HepG2 (cell line): ENCODE data around the gene PPM1H. TPM values are rescaled to one million over a fixed set of nuclear protein-coding genes. Genes with fewer than 3 reads are reported as not detected.

Source experiments
- AGO1 ChIP-seq: fragments of 200-400 bp; formaldehyde crosslinking; IDR thresholded peaks from 2 replicates; pipeline ENCODE4 v1.6.1; 2017; ENCODE audit warnings: mild to moderate bottlenecking, low read depth, low read length, moderate library complexity; ENCODE audit not compliant: poor library complexity, severe bottlenecking
- AGO2 ChIP-seq: fragments of 200-400 bp; formaldehyde crosslinking; optimal IDR thresholded peaks from 2 replicates; pipeline ENCODE3; 2017; ENCODE audit warnings: mild to moderate bottlenecking, low read depth, low read length, moderate library complexity
- BORCS8-MEF2B ChIP-seq: sonication (generic); formaldehyde crosslinking; IDR thresholded peaks from 2 replicates; pipeline ENCODE4 v1.8.0; 2022; ENCODE audit warnings: mild to moderate bottlenecking, missing genetic modification reagents
- DMAP1 ChIP-seq: IDR thresholded peaks from 2 replicates; pipeline ENCODE4 v1.6.1; 2016
- GTF2F1 ChIP-seq: fragments of 150-350 bp; IDR thresholded peaks from 2 replicates; pipeline ENCODE4 v1.6.1; 2014; ENCODE audit warnings: low read length
- LRRFIP1 ChIP-seq: sonication (generic); formaldehyde crosslinking; conservative IDR thresholded peaks from 2 replicates; pipeline ENCODE4 v1.4.0; 2020; ENCODE audit warnings: missing genetic modification reagents
- MIXL1 ChIP-seq: IDR thresholded peaks from 2 replicates; pipeline ENCODE4 v1.6.1; 2016
- NCOA1 ChIP-seq: sonication (generic); formaldehyde crosslinking; IDR thresholded peaks from 2 replicates; pipeline ENCODE4 v1.9.0; 2021; ENCODE audit warnings: missing genetic modification reagents
- NR2F2 ChIP-seq: IDR thresholded peaks from 2 replicates; pipeline ENCODE4 v1.6.1; 2012; ENCODE audit warnings: low read depth, inconsistent platforms, borderline replicate concordance
- NR3C1 ChIP-seq: sonication (generic); formaldehyde crosslinking; IDR thresholded peaks from 2 replicates; pipeline ENCODE4 v1.4.0; 2020; ENCODE audit warnings: missing genetic modification reagents
- TRIM22 ChIP-seq: fragments of 450-650 bp; IDR thresholded peaks from 2 replicates; pipeline ENCODE4 v1.6.1; 2017
- ZBTB46 ChIP-seq: sonication (generic); formaldehyde crosslinking; IDR thresholded peaks from 2 replicates; pipeline ENCODE4 v1.4.0; 2020; ENCODE audit warnings: mild to moderate bottlenecking, missing genetic modification reagents, borderline replicate concordance
- ZMAT3 ChIP-seq: sonication (generic); formaldehyde crosslinking; conservative IDR thresholded peaks from 2 replicates; pipeline ENCODE4 v1.7.0; 2021; ENCODE audit warnings: missing genetic modification reagents
- ZMYM4 ChIP-seq: sonication (generic); formaldehyde crosslinking; IDR thresholded peaks from 2 replicates; pipeline ENCODE4 v1.8.1; 2023; ENCODE audit warnings: mild to moderate bottlenecking, missing genetic modification reagents
- ZNF101 ChIP-seq: sonication (generic); formaldehyde crosslinking; IDR thresholded peaks from 2 replicates; pipeline ENCODE4 v1.4.0; 2020; ENCODE audit warnings: mild to moderate bottlenecking, low read depth, missing genetic modification reagents, borderline replicate concordance
- ZNF235 ChIP-seq: sonication (generic); formaldehyde crosslinking; IDR thresholded peaks from 2 replicates; pipeline ENCODE4 v1.8.1; 2023; ENCODE audit warnings: mild to moderate bottlenecking, missing genetic modification reagents, borderline replicate concordance
- ZNF33B ChIP-seq: sonication (generic); formaldehyde crosslinking; IDR thresholded peaks from 2 replicates; pipeline ENCODE4 v1.5.1; 2020; ENCODE audit warnings: mild to moderate bottlenecking, missing genetic modification reagents
- ZNF577 ChIP-seq: sonication (generic); formaldehyde crosslinking; IDR thresholded peaks from 2 replicates; pipeline ENCODE4 v1.4.0; 2020; ENCODE audit warnings: mild to moderate bottlenecking, low read depth, missing genetic modification reagents, borderline replicate concordance
- ZNF589 ChIP-seq: sonication (generic); formaldehyde crosslinking; conservative IDR thresholded peaks from 2 replicates; pipeline ENCODE4 v1.8.0; 2022; ENCODE audit warnings: mild to moderate bottlenecking, moderate library complexity, missing genetic modification reagents
- ZNF737 ChIP-seq: sonication (generic); formaldehyde crosslinking; IDR thresholded peaks from 2 replicates; pipeline ENCODE4 v1.5.0; 2020; ENCODE audit warnings: missing genetic modification reagents, mild to moderate bottlenecking, borderline replicate concordance
- ZNF780A ChIP-seq: sonication (generic); formaldehyde crosslinking; IDR thresholded peaks from 2 replicates; pipeline ENCODE4 v1.8.0; 2022; ENCODE audit warnings: mild to moderate bottlenecking, missing genetic modification reagents, moderate library complexity
- ZNF883 ChIP-seq: sonication (generic); formaldehyde crosslinking; IDR thresholded peaks from 2 replicates; pipeline ENCODE4 v1.5.1; 2020; ENCODE audit warnings: mild to moderate bottlenecking, missing genetic modification reagents; ENCODE audit errors: not compliant biosample characterization
- polyA plus RNA-seq, 8 experiments: library from polyadenylated mRNA; depleted of rRNA in 3 of 8; stranded (reverse) in 7 of 8; unstranded in 1 of 8; fragments of >200 nt; fragmentation: Illumina TruSeq in 4 of 8; extraction: Trizol in 4 of 8; gene quantifications; 2 replicates each; pipeline versions ENCODE4 v1.2.1 to v1.2.3, GENCODE V29; 2011 to 2016; ENCODE audit warnings: low read depth in 4 of 8, missing spikeins in 1 of 8, mixed read lengths in 1 of 8; ENCODE audit not compliant: insufficient read depth in 1 of 8
- total RNA-seq, 5 experiments: library from RNA; depleted of rRNA; stranded (reverse); fragments of >200 nt; fragmentation: Illumina TruSeq; extraction: Trizol; gene quantifications; 2 replicates each; pipeline ENCODE4 v1.2.3, GENCODE V29; 2016; ENCODE audit warnings: low read depth in 1 of 5
- TF ChIP-seq, protein P1 (sequence below): sonication (generic); formaldehyde crosslinking; conservative IDR thresholded peaks from 2 replicates; pipeline ENCODE4 v1.8.0; 2022; ENCODE audit warnings: missing genetic modification reagents

Gene PPM1H
- total and polyA plus RNA-seq, 2 of the 13 experiments (the other 11 are each of a cell fraction or from before 2014, with no cell fraction given), result 29.1 to 38.1 TPM

DNA sequence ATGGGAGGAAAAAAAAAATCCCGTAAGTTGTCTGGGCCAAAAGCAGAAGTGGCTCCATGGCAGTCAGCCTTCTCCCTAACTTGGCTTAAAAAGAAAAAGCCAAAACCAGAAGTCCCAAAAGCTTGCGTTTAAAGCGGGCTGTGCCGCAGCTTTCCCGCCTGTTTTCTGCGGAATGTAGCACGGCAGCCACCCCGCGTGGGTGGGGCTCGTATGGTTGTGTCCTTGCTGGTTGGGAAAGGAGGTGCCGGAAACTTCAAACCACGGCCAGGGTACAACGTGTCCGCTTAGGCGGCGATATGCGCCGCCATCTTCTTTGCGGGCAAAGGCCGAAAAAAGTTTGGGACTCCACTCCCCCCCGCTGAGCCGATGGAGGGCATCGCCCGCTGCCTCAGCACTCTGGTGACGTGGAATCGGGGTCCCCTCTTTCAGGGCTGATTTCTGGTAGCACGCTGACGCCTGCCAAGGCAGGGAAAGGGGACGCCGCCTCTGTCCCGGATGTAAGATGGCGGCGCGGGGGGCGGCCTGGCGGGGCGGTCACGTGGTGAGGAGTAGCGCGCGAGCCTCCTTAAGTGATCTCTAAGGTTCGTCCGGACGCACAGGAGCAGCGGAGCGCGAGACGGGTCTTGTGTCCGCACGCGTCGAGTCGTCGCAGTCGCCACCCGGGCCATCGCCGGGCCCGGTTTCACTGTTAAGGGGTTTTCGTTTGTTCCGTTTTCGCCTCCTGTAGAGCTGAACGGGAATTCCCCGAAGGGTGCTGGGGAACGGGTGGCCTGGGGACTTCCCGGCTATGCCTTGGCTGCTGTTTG, 332.5 kb downstream of the PPM1H start (continued):
- TF ChIP-seq, protein P1, sequence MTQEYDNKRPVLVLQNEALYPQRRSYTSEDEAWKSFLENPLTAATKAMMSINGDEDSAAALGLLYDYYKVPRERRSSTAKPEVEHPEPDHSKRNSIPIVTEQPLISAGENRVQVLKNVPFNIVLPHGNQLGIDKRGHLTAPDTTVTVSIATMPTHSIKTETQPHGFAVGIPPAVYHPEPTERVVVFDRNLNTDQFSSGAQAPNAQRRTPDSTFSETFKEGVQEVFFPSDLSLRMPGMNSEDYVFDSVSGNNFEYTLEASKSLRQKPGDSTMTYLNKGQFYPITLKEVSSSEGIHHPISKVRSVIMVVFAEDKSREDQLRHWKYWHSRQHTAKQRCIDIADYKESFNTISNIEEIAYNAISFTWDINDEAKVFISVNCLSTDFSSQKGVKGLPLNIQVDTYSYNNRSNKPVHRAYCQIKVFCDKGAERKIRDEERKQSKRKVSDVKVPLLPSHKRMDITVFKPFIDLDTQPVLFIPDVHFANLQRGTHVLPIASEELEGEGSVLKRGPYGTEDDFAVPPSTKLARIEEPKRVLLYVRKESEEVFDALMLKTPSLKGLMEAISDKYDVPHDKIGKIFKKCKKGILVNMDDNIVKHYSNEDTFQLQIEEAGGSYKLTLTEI (CRISPR knock-in tag), result no peak
- TF ChIP-seq ZNF589, result peak; percentile 23; the same call in 1 of the 2 replicates
- TF ChIP-seq ZNF780A, result no peak; the same call in 1 of the 2 replicates
- TF ChIP-seq ZNF101, result no peak
- peak; percentile 32 for TF ChIP-seq ZNF883 (CRISPR knock-in tag)
- TF ChIP-seq NCOA1 (CRISPR knock-in tag), result 0 out of 2 replicates have a peak, but pooled peaks have one; percentile 29
- TF ChIP-seq ZBTB46 (CRISPR knock-in tag), result no peak
- TF ChIP-seq ZNF577 (CRISPR knock-in tag), result no peak
- TF ChIP-seq ZMAT3 (CRISPR knock-in tag), result peak; percentile 82
- TF ChIP-seq ZNF737, result no peak; the same call in 1 of the 2 replicates
- peak; percentile 10; the same call in 1 of the 2 replicates for TF ChIP-seq NR2F2
- TF ChIP-seq LRRFIP1 (CRISPR knock-in tag), result no peak
- TF ChIP-seq NR3C1 (CRISPR knock-in tag), result no peak
- TF ChIP-seq ZNF33B, result no peak; the same call in none of the 2 replicates
- TF ChIP-seq ZNF235 (CRISPR knock-in tag), result 0 out of 2 replicates have a peak, but pooled peaks have one; percentile 36
- peak; percentile 96 for TF ChIP-seq DMAP1 (CRISPR knock-in tag)
- TF ChIP-seq ZMYM4 (CRISPR knock-in tag), result peak; percentile 73
- no peak for TF ChIP-seq MIXL1 (CRISPR knock-in tag)
- TF ChIP-seq AGO1, result peak; percentile 68
- TF ChIP-seq BORCS8-MEF2B (CRISPR knock-in tag), result peak; percentile 50; the same call in 1 of the 2 replicates
- TF ChIP-seq GTF2F1, result no peak
- peak; percentile 96 for TF ChIP-seq AGO2
- no peak for TF ChIP-seq TRIM22
